Activated CD8-positive, alpha-beta memory T cell treated with anti-CD3 and anti-CD28 coated beads, Interleukin-2, amount 50 U/mL, for 1 hour (primary cell): Measurements from ENCODE around the gene ADRA2C.

Source experiments
- DNase-seq: peaks from one replicate; pipeline ENCODE4 v3.0.0-alpha.2; 2020; ENCODE audit errors: extremely low read depth

ADRA2C gene

GRCh38 chr4:3777669-3778068 lies 11.5 kb downstream of the ADRA2C start:
- DNase-seq: no peak

GRCh38 chr4:3779509-3779908 lies 13.3 kb downstream of the ADRA2C start:
- DNase-seq: no peak

GRCh38 chr4:3780347-3781171 lies 14.4 kb downstream of the ADRA2C start:
- no peak for DNase-seq

GRCh38 chr4:3781193-3781886 lies 15.2 kb downstream of the ADRA2C start:
- no peak for DNase-seq

GRCh38 chr4:3781997-3782930 lies 16.1 kb downstream of the ADRA2C start:
- no peak for DNase-seq

- no peak for DNase-seq
Observed at GRCh38 chr4:3783693-3784306, 17.6 kb downstream of the ADRA2C start.

GRCh38 chr4:3784454-3785291 lies 18.5 kb downstream of the ADRA2C start:
- DNase-seq: no peak

- no peak for DNase-seq
Observed at GRCh38 chr4:3785292-3785565, 19.0 kb downstream of the ADRA2C start.

GRCh38 chr4:3786196-3786869 lies 20.1 kb downstream of the ADRA2C start:
- DNase-seq: no peak

GRCh38 chr4:3787489-3788365 lies 21.5 kb downstream of the ADRA2C start:
- DNase-seq: no peak

GRCh38 chr4:3788366-3788660 lies 22.1 kb downstream of the ADRA2C start:
- no peak for DNase-seq

GRCh38 chr4:3789587-3789986 lies 23.4 kb downstream of the ADRA2C start:
- no peak for DNase-seq

- no peak for DNase-seq
Observed at GRCh38 chr4:3790006-3790561, 23.9 kb downstream of the ADRA2C start.

GRCh38 chr4:3791256-3791655 lies 25.1 kb downstream of the ADRA2C start:
- DNase-seq: no peak

- no peak for DNase-seq
Observed at GRCh38 chr4:3791910-3792542, 25.8 kb downstream of the ADRA2C start.

- DNase-seq: no peak
Observed at GRCh38 chr4:3792813-3793212, 26.6 kb downstream of the ADRA2C start.

- no peak for DNase-seq
Observed at GRCh38 chr4:3793545-3793944, 27.4 kb downstream of the ADRA2C start.

- no peak for DNase-seq
Observed at GRCh38 chr4:3796960-3797359, 30.8 kb downstream of the ADRA2C start.
